WERI-Rb-1 (cell line): Measurements from ENCODE around the gene RSAD2.
A peak's percentile ranks its signal among the peaks of the same experiment; 100 is the strongest.

Source experiments
- DNase-seq: peaks from one replicate; pipeline ENCODE4 v3.0.0-alpha.2; 2020
- H3K27ac ChIP-seq: fragments of 250-450 bp; sonication (Bioruptor Pico); 2 replicates; pipeline ENCODE4 v1.5.1; 2020; ENCODE audit warnings: mild to moderate bottlenecking, moderate library complexity
- H3K27me3 ChIP-seq: fragments of 250-450 bp; sonication (Bioruptor Pico); 2 replicates; pipeline ENCODE4 v1.5.1; 2021; ENCODE audit warnings: mild to moderate bottlenecking, low read depth, moderate library complexity; ENCODE audit not compliant: insufficient read depth, severe bottlenecking
- H3K36me3 ChIP-seq: fragments of 250-450 bp; sonication (Bioruptor Pico); 2 replicates; pipeline ENCODE4 v1.5.1; 2020; ENCODE audit warnings: mild to moderate bottlenecking, moderate library complexity
- H3K4me3 ChIP-seq: 2 replicates; pipeline ENCODE4 v1.5.1; 2011; ENCODE audit warnings: low read depth, mild to moderate bottlenecking, control low read depth, low read length
- H3K9me3 ChIP-seq: fragments of 250-450 bp; sonication (Bioruptor Pico); 2 replicates; pipeline ENCODE4 v1.5.1; 2021; ENCODE audit warnings: mild to moderate bottlenecking, moderate library complexity; ENCODE audit not compliant: severe bottlenecking
- CTCF ChIP-seq: IDR thresholded peaks from 2 replicates; pipeline ENCODE4 v1.5.1; 2011; ENCODE audit warnings: low read depth, mild to moderate bottlenecking, control low read depth, inconsistent platforms, low read length

Gene RSAD2

DNA sequence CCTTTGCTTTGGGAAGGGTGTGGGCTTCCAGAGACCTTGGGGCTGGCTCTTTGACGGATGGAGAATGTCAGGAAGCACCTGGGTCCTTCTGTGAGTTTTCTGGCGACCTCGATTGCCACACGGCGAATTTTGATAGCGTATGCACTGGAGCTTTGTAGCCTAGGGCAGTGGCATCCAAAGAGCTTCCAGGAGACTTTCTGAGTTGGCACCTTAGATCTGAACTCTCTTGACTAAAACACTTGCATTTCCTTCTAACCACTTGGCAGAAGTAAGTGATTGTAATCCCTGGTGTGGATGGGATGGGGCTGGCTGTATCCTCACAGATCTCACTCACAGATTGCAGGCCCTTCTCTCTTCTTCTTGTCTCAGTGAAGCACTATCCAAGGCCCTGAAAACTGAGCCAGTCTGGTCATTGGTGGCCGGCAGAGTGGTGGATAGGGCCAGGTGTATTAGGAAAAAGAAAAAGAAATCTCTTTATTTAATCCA lies 47.4 kb downstream of the RSAD2 start:
- Histone ChIP-seq H3K27me3 (no peaks in the 10 kb centered on the region), H3K9me3 (no peaks in the 10 kb centered on the region), H3K4me3 (no peak overlapping the region), H3K36me3 (peaks cover 14% of the 10 kb centered on the region), H3K27ac (peak overlapping the region; percentile 3)
- TF ChIP-seq CTCF, result no peak
- no peak for DNase-seq

DNA sequence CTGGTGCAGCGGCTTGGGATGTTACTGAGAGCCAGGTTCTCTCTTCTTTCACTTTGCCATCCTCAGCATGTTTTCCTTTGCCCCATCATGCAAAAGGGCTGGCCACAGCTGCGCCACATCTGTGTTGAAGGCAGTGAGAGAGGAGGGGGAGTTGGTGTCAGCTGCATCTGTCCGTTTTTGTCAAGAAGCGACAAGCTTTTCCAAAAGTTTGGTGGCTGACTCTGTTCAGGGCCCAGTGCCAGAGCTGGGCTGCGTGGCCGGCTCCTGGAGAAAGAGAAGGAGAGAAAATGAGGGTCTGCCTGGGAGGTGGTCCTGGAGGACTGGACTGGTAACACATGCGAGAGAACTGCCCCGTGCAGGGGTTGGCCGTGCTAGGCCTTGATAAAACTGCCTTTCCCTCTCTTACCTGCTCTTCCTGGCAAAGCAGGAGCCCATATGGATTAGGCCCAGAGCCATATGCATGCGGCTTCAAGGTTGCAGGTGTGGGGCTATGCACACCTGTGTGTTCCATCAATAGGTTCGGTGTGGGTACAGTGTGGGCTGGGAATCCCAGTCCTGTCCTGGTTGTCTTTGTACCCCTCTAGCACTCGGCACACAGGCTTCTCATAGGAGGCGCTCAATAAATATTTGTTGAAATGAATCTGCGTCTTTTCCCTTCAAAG lies 48.6 kb downstream of the RSAD2 start:
- Histone ChIP-seq H3K36me3 (peaks cover 8% of the 10 kb centered on the region), H3K4me3 (no peak overlapping the region), H3K9me3 (no peaks in the 10 kb centered on the region), H3K27me3 (no peaks in the 10 kb centered on the region), H3K27ac (no peak overlapping the region; the same call in 1 of the 2 replicates)
- no peak for DNase-seq
- no peak for TF ChIP-seq CTCF

- H3K27ac ChIP-seq, result peak overlapping the region; percentile 43
- no peak for TF ChIP-seq CTCF
These were observed 49.6 kb downstream of the RSAD2 start for GRCh38 chr2:6927186-6927585.

DNA sequence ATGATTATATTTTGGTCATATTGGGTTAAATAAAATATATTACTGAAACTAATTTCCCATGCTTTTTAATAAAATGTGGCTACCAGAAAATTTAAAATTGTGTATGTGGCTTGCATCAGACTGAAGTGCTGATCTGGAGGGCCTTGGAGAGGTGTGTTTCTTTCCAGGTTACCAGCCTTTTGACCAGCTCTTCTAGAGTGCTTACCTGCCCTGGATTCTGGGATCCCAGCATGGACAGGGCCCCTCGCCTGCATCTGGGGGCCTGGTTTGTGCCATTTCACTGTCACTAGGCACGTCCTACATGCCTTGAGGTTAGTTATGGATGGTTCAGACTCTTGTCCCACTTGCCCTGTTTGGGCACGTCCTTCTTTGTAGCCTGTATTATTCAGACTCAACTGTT lies 50.2 kb downstream of the RSAD2 start:
- no peak for DNase-seq
- peaks cover 6% of the 10 kb centered on the region for H3K36me3 ChIP-seq
- no peak overlapping the region for H3K4me3 ChIP-seq
- no peaks in the 10 kb centered on the region for H3K9me3 ChIP-seq
- H3K27me3 ChIP-seq, result no peaks in the 10 kb centered on the region
- peak overlapping the region; percentile 43 for H3K27ac ChIP-seq
- TF ChIP-seq CTCF, result no peak

More at GRCh38 chr2:6927186-6927585, 49.6 kb downstream of the RSAD2 start:
- H3K27me3 ChIP-seq, result no peaks in the 10 kb centered on the region
- no peaks in the 10 kb centered on the region for H3K9me3 ChIP-seq
- H3K36me3 ChIP-seq, result peaks cover 6% of the 10 kb centered on the region
- no peak overlapping the region for H3K4me3 ChIP-seq
- DNase-seq, result peak; percentile 84

GRCh38 chr2:6928452-6928851 lies 50.9 kb downstream of the RSAD2 start:
- no peak for TF ChIP-seq CTCF
- H3K36me3 ChIP-seq, result no peaks in the 10 kb centered on the region; the same call in 1 of the 2 replicates
- no peaks in the 10 kb centered on the region for H3K27me3 ChIP-seq
- DNase-seq, result no peak
- H3K27ac ChIP-seq, result no peak overlapping the region
- no peak overlapping the region for H3K4me3 ChIP-seq
- no peaks in the 10 kb centered on the region for H3K9me3 ChIP-seq
